ENCODE measurements around the gene KAZN. TPM values are rescaled to one million over a fixed set of nuclear protein-coding genes. Genes with fewer than 3 reads are reported as not detected.

Gene KAZN
- total and polyA plus RNA-seq, 3 donors from 2014 or later, result 12.1 to 14.6 (median 13.8) TPM

DNA sequence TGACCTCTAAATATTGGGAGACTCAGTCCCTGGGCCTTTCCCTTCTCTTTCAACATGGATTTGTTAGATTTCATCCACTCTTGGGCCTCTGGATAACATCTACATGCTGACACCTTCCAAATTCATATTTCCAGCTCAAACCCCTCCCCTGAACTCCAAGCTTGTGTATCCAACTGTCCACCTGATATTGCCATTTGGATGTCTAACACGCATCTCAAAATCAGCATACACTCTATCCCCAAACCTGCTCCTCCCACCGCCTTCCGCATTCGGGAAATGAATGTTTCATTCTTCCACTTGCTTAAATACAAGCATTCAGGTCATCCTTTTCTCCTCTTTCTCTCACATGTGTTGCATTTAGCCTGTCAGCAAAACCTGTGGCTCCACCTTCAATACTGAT is 17.5 kb upstream of the KAZN start:
- 93 to 95% methylated on average over 4 of the region's 4 CpGs for WGBS, 2 donors
- TF ChIP-seq POLR2A (IDR thresholded peaks at IDR 0.05), result no peak
- TF ChIP-seq, protein P1, sequence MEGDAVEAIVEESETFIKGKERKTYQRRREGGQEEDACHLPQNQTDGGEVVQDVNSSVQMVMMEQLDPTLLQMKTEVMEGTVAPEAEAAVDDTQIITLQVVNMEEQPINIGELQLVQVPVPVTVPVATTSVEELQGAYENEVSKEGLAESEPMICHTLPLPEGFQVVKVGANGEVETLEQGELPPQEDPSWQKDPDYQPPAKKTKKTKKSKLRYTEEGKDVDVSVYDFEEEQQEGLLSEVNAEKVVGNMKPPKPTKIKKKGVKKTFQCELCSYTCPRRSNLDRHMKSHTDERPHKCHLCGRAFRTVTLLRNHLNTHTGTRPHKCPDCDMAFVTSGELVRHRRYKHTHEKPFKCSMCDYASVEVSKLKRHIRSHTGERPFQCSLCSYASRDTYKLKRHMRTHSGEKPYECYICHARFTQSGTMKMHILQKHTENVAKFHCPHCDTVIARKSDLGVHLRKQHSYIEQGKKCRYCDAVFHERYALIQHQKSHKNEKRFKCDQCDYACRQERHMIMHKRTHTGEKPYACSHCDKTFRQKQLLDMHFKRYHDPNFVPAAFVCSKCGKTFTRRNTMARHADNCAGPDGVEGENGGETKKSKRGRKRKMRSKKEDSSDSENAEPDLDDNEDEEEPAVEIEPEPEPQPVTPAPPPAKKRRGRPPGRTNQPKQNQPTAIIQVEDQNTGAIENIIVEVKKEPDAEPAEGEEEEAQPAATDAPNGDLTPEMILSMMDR (IDR thresholded peaks at IDR 0.05), result no peak
- intact Hi-C loops (cut with DNase I; ENCODE audit: low total_unique reads), result no loop called here
- no peak overlapping the region for H3K4me3 ChIP-seq
- H3K9me3 ChIP-seq, result no peaks in the 10 kb centered on the region
- H3K4me1 ChIP-seq, result no peaks in the 10 kb centered on the region
- H3K27ac ChIP-seq, result no peak overlapping the region
- H3K27me3 ChIP-seq, result no peaks in the 10 kb centered on the region
- no peaks in the 10 kb centered on the region for H3K36me3 ChIP-seq (ENCODE audit: low read depth, missing control alignments)
- no peak for DNase-seq

DNA sequence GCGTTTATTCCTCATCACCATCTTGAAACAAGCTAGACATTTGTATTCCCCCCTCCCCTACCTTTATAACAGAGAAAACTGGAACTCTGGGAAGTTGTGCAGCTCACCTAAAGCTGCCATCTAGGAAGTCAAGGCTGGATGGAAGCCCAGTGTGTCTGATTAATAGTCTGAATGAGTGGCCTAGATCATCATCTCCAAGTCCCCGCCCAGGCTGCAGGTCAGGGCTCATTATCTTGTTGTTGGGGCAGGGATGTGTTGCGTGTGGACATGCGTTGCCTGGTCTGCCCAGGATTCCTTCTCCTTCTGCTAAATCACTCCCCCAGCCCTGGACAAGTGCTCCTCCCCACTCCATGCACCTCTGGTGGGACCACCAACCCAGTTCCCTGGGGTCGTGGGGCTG is 14.7 kb upstream of the KAZN start:
- intact Hi-C loops (cut with DNase I; ENCODE audit: low total_unique reads), result no loop called here
- no peak for DNase-seq
- no peak overlapping the region for H3K27ac ChIP-seq
- H3K4me3 ChIP-seq, result no peak overlapping the region
- no peaks in the 10 kb centered on the region for H3K36me3 ChIP-seq (ENCODE audit: low read depth, missing control alignments)
- H3K9me3 ChIP-seq, result no peaks in the 10 kb centered on the region
- no peaks in the 10 kb centered on the region for H3K27me3 ChIP-seq
- TF ChIP-seq, protein P1 (IDR thresholded peaks at IDR 0.05), result no peak
- no peak for TF ChIP-seq POLR2A (IDR thresholded peaks at IDR 0.05)
- no peaks in the 10 kb centered on the region for H3K4me1 ChIP-seq
- WGBS, 2 donors, result 88 to 94% methylated on average over 4 to 5 of the region's 5 CpGs

DNA sequence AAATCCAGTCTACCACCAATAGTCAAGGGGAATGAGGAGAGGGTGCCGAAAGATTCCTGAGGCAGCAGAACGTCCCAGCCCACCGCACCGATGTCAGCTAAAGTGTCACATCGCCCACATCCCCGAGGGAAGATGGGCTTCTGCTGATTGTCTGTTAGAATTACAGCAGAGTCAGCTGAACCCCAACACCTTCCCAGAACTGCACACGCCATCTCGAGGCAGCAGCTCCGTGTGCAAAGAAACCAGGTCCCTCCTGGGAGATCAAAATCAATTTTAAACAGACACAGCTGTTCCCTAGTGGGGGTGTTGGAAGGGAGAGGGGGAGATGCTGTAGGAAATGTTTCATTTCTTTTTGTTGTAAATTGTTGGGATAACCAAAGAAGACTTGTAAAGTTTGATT is 12.8 kb upstream of the KAZN start:
- intact Hi-C loops (cut with DNase I; ENCODE audit: low total_unique reads), result no loop called here
- H3K4me3 ChIP-seq, result no peak overlapping the region
- no peak for DNase-seq
- 70 to 80% methylated on average over 9 of the region's 9 CpGs for WGBS, 2 donors
- no peaks in the 10 kb centered on the region for H3K27me3 ChIP-seq
- no peak overlapping the region for H3K27ac ChIP-seq
- no peaks in the 10 kb centered on the region for H3K4me1 ChIP-seq
- H3K9me3 ChIP-seq, result no peaks in the 10 kb centered on the region
- TF ChIP-seq, protein P1 (IDR thresholded peaks at IDR 0.05), result no peak
- no peak for TF ChIP-seq POLR2A (IDR thresholded peaks at IDR 0.05)
- no peaks in the 10 kb centered on the region for H3K36me3 ChIP-seq (ENCODE audit: low read depth, missing control alignments)

DNA sequence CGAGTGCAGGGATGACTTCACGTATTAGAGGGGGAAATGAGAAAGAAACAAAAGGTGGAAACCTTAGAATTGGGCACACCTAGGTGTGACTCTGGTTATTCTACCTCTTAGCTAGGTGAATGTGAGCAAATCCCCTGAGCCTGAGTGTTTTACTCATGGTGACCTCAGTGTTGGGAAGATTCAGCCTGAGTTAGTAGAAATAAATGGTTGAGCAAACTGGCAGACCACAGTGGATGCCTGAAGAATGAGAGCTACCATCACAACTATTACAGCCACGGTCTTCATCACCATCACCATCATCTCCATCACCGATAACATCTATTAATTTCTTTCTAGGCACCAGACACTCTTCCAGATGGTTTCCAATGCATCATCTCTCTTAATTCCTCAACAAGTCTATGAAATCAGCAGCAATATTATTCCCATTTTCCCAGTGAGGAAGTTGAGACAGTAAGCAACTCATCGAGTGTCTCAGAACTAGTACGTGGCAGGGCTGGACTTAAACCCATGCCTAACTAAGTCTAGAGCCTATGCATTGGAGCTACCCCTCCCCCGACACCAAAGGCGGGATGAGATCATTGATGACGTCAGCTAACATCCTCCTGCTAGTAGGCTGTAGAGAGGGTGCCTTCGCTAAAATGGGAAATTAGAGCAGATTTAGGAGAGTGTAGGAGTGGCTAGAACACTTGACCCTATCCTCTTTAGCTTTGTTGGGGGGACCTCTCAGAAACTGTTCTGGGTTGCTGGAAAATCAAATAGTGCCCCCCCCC is 7.9 kb upstream of the KAZN start:
- no peaks in the 10 kb centered on the region for H3K36me3 ChIP-seq (ENCODE audit: low read depth, missing control alignments)
- DNase-seq, result no peak
- H3K27me3 ChIP-seq, result no peaks in the 10 kb centered on the region
- no peaks in the 10 kb centered on the region for H3K4me1 ChIP-seq
- no peak overlapping the region for H3K27ac ChIP-seq
- no peak overlapping the region for H3K4me3 ChIP-seq
- no peaks in the 10 kb centered on the region for H3K9me3 ChIP-seq
- intact Hi-C loops (cut with DNase I; ENCODE audit: low total_unique reads), result no loop called here
- WGBS, 2 donors, result 83 to 90% methylated on average over 10 of the region's 10 CpGs
- TF ChIP-seq, protein P1 (IDR thresholded peaks at IDR 0.05), result no peak
- TF ChIP-seq POLR2A (IDR thresholded peaks at IDR 0.05), result no peak

DNA sequence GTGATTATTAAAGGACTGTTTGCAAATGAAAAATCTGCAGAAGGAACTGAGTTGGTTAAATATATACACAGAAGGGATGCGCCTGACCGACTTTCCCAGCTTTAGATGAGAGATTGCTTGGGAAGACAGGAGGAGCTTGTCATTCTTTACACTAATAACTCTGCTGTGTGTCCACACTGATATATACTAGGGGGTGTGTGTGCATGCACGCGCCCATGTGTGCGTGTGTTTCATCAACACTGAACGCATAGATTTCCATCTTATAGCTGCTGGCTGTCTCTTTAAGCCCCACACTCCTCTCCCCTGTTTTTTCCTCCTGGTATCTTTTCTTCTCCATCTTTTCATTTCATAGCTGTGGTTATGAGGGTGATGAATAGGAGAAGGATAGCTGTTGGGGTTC is 6.9 kb upstream of the KAZN start:
- intact Hi-C loops (cut with DNase I; ENCODE audit: low total_unique reads), result no loop called here
- no peaks in the 10 kb centered on the region for H3K4me1 ChIP-seq
- WGBS, 2 donors, result 83 to 87% methylated on average over 6 of the region's 6 CpGs

More for the DNA sequence above, 6.9 kb upstream of the KAZN start:
- H3K4me3 ChIP-seq, result no peak overlapping the region
- H3K27ac ChIP-seq, result no peak overlapping the region
- DNase-seq, result no peak
- TF ChIP-seq POLR2A (IDR thresholded peaks at IDR 0.05), result no peak
- TF ChIP-seq, protein P1 (IDR thresholded peaks at IDR 0.05), result no peak
- H3K9me3 ChIP-seq, result no peaks in the 10 kb centered on the region
- no peaks in the 10 kb centered on the region for H3K27me3 ChIP-seq
- H3K36me3 ChIP-seq (ENCODE audit: low read depth, missing control alignments), result no peaks in the 10 kb centered on the region

All from testis (tissue), 3 donors.